Fibroblast of lung (primary cell): Measurements from ENCODE around the gene NUP93.

Experiments used
- CTCF ChIP-seq, 2 donors: IDR thresholded peaks in 1 of 2; conservative IDR thresholded peaks in 1 of 2; 1 replicate in 1 of 2; 2 replicates in 1 of 2; pipeline ENCODE4 v1.5.1; 2011 to 2012; ENCODE audit warnings: low read length in 2 of 2, control low read depth in 1 of 2, inconsistent platforms in 1 of 2, low read depth in 1 of 2, mild to moderate bottlenecking in 1 of 2
- EZH2 ChIP-seq: IDR thresholded peaks from 2 replicates; pipeline ENCODE4 v1.5.1; 2012; ENCODE audit warnings: low read length, control low read depth, mild to moderate bottlenecking; ENCODE audit errors: missing control alignments

GRCh38 chr16:56732832-56733231 is 2.9 kb downstream of the NUP93 start:
- TF ChIP-seq CTCF (conservative IDR thresholded peaks at IDR 0.05 in 1 of 2, IDR thresholded peaks at IDR 0.05 in 1 of 2; ENCODE audit: low read depth in 1 of 2, low read length in 2 of 2) (no peak), EZH2 (no peak)
